Lower leg skin (tissue), 3 donors: ENCODE results near the gene FGF2.

Source experiments
- CTCF ChIP-seq, 3 donors: fragments of 450-650 bp; IDR thresholded peaks; one replicate each; pipeline ENCODE4 v1.5.1; 2016; ENCODE audit warnings: antibody characterized with exemption in 3 of 3, mild to moderate bottlenecking in 3 of 3, moderate library complexity in 2 of 3
- POLR2A ChIP-seq, 2 donors: fragments of 450-650 bp; IDR thresholded peaks; one replicate each; pipeline ENCODE4 v1.6.1; 2016 to 2017; ENCODE audit warnings: antibody characterized with exemption in 2 of 2, mild to moderate bottlenecking in 1 of 2, moderate library complexity in 1 of 2

- TF ChIP-seq CTCF (IDR thresholded peaks at IDR 0.05) (no peak), POLR2A (IDR thresholded peaks at IDR 0.05) (no peak)
Observed at GRCh38 chr4:122777846-122778673, 48.6 kb upstream of the FGF2 start.
